HepG2 (cell line): ENCODE results near the gene ARMH3. TPM values are rescaled to one million over a fixed set of nuclear protein-coding genes. Genes with fewer than 3 reads are reported as not detected.

ENCODE experiments used
- ATRX ChIP-seq: sonication (generic); formaldehyde crosslinking; IDR thresholded peaks from 2 replicates; pipeline ENCODE4 v1.4.0; 2020; ENCODE audit warnings: missing genetic modification reagents, borderline replicate concordance
- BHLHE40 ChIP-seq: IDR thresholded peaks from 2 replicates; pipeline ENCODE4 v1.6.1; 2011; ENCODE audit warnings: low read length, improper control_type of control experiment
- DNMT3B ChIP-seq: conservative IDR thresholded peaks from 2 replicates; pipeline ENCODE4 v1.6.1; 2016; ENCODE audit warnings: missing biosample characterization, control low read depth
- ETV6 ChIP-seq: sonication (generic); formaldehyde crosslinking; conservative IDR thresholded peaks from 2 replicates; pipeline ENCODE4 v1.4.0; 2020; ENCODE audit warnings: missing genetic modification reagents
- FOXJ3 ChIP-seq: sonication (generic); formaldehyde crosslinking; IDR thresholded peaks from 2 replicates; pipeline ENCODE4 v1.4.0; 2020; ENCODE audit warnings: missing genetic modification reagents, mild to moderate bottlenecking, borderline replicate concordance
- HNF4A ChIP-seq: sonication (generic); formaldehyde crosslinking; IDR thresholded peaks from 2 replicates; pipeline ENCODE4 v1.4.0; 2020; ENCODE audit warnings: missing genetic modification reagents
- JUNB ChIP-seq: sonication (generic); formaldehyde crosslinking; IDR thresholded peaks from 2 replicates; pipeline ENCODE4 v1.8.0; 2022; ENCODE audit warnings: missing genetic modification reagents, mild to moderate bottlenecking, borderline replicate concordance
- MAFF ChIP-seq: IDR thresholded peaks from 2 replicates; pipeline ENCODE4 v1.6.1; 2011; ENCODE audit warnings: low read depth, low read length, improper control_type of control experiment
- NFE2L2 ChIP-seq: fragments of 150-350 bp; IDR thresholded peaks from 2 replicates; pipeline ENCODE4 v1.6.1; 2014; ENCODE audit warnings: low read length
- ZFY ChIP-seq: sonication (generic); formaldehyde crosslinking; IDR thresholded peaks from 2 replicates; pipeline ENCODE4 v1.4.0; 2020; ENCODE audit warnings: missing genetic modification reagents
- ZNF292 ChIP-seq: sonication (generic); formaldehyde crosslinking; IDR thresholded peaks from 2 replicates; pipeline ENCODE4 v1.8.1; 2022; ENCODE audit warnings: mild to moderate bottlenecking, low read depth, missing genetic modification reagents, borderline replicate concordance
- ZNF460 ChIP-seq: sonication (generic); formaldehyde crosslinking; IDR thresholded peaks from 2 replicates; pipeline ENCODE4 v1.5.1; 2020; ENCODE audit warnings: missing genetic modification reagents, mild to moderate bottlenecking, borderline replicate concordance
- ZNF672 ChIP-seq: sonication (generic); formaldehyde crosslinking; IDR thresholded peaks from 2 replicates; pipeline ENCODE4 v1.8.1; 2022; ENCODE audit warnings: missing genetic modification reagents
- ZNF772 ChIP-seq: sonication (generic); formaldehyde crosslinking; IDR thresholded peaks from 2 replicates; pipeline ENCODE4 v1.5.0; 2020; ENCODE audit warnings: mild to moderate bottlenecking, missing genetic modification reagents
- ZNF879 ChIP-seq: sonication (generic); formaldehyde crosslinking; IDR thresholded peaks from 2 replicates; pipeline ENCODE4 v1.8.1; 2023; ENCODE audit warnings: missing genetic modification reagents
- polyA plus RNA-seq, 8 experiments: library from polyadenylated mRNA; depleted of rRNA in 3 of 8; stranded (reverse) in 7 of 8; unstranded in 1 of 8; fragments of >200 nt; fragmentation: Illumina TruSeq in 4 of 8; extraction: Trizol in 4 of 8; gene quantifications; 2 replicates each; pipeline versions ENCODE4 v1.2.1 to v1.2.3, GENCODE V29; 2011 to 2016; ENCODE audit warnings: low read depth in 4 of 8, missing spikeins in 1 of 8, mixed read lengths in 1 of 8; ENCODE audit not compliant: insufficient read depth in 1 of 8
- total RNA-seq, 5 experiments: library from RNA; depleted of rRNA; stranded (reverse); fragments of >200 nt; fragmentation: Illumina TruSeq; extraction: Trizol; gene quantifications; 2 replicates each; pipeline ENCODE4 v1.2.3, GENCODE V29; 2016; ENCODE audit warnings: low read depth in 1 of 5
- TF ChIP-seq, protein P1 (sequence below): sonication (generic); formaldehyde crosslinking; IDR thresholded peaks from 2 replicates; pipeline ENCODE4 v1.8.0; 2022; ENCODE audit warnings: missing genetic modification reagents, mild to moderate bottlenecking, borderline replicate concordance
- TF ChIP-seq, protein P2 (sequence below): IDR thresholded peaks from 2 replicates; pipeline ENCODE4 v1.6.1; 2012; ENCODE audit warnings: low read depth, low read length, improper control_type of control experiment
- TF ChIP-seq, protein P3 (sequence below): sonication (generic); formaldehyde crosslinking; IDR thresholded peaks from 2 replicates; pipeline ENCODE4 v1.5.1; 2020; ENCODE audit warnings: missing genetic modification reagents, mild to moderate bottlenecking, borderline replicate concordance
- TF ChIP-seq, protein P4 (sequence below): sonication (generic); formaldehyde crosslinking; IDR thresholded peaks from 2 replicates; pipeline ENCODE4 v1.4.0; 2020; ENCODE audit warnings: missing genetic modification reagents
- TF ChIP-seq, protein P5 (sequence below): conservative IDR thresholded peaks from 2 replicates; pipeline ENCODE4 v1.6.1; 2018; ENCODE audit warnings: missing genetic modification reagents

ARMH3 gene
- total and polyA plus RNA-seq, 2 of the 13 experiments (the other 11 are each of a cell fraction or from before 2014, with no cell fraction given) = 8.4 to 16.9 TPM

GRCh38 chr10:102055647-102056419, at the start of gene ARMH3 (continued):
- TF ChIP-seq, protein P1, sequence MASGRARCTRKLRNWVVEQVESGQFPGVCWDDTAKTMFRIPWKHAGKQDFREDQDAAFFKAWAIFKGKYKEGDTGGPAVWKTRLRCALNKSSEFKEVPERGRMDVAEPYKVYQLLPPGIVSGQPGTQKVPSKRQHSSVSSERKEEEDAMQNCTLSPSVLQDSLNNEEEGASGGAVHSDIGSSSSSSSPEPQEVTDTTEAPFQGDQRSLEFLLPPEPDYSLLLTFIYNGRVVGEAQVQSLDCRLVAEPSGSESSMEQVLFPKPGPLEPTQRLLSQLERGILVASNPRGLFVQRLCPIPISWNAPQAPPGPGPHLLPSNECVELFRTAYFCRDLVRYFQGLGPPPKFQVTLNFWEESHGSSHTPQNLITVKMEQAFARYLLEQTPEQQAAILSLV (CRISPR knock-in tag) = peak; percentile 60; the same call in 1 of the 2 replicates
- TF ChIP-seq ZNF292 (CRISPR knock-in tag) (no peak), ATRX (CRISPR knock-in tag) (no peak), ZNF460 (CRISPR knock-in tag) (no peak; the same call in 1 of the 2 replicates), ETV6 (CRISPR knock-in tag) (peak; percentile 57; the same call in 1 of the 2 replicates), JUNB (no peak), FOXJ3 (CRISPR knock-in tag) (no peak), ZFY (CRISPR knock-in tag) (peak; percentile 99), ZNF879 (CRISPR knock-in tag) (peak; percentile 77; the same call in 1 of the 2 replicates), ZNF672 (no peak), BHLHE40 (peak; percentile 73), DNMT3B (CRISPR knock-in tag) (peak; percentile 14; the same call in 1 of the 2 replicates), MAFF (0 out of 2 replicates have a peak, but pooled peaks have one; percentile 4), ZNF772 (CRISPR knock-in tag) (no peak; the same call in 1 of the 2 replicates), NFE2L2 (no peak), HNF4A (CRISPR knock-in tag) (peak; percentile 48)
- TF ChIP-seq, protein P2, sequence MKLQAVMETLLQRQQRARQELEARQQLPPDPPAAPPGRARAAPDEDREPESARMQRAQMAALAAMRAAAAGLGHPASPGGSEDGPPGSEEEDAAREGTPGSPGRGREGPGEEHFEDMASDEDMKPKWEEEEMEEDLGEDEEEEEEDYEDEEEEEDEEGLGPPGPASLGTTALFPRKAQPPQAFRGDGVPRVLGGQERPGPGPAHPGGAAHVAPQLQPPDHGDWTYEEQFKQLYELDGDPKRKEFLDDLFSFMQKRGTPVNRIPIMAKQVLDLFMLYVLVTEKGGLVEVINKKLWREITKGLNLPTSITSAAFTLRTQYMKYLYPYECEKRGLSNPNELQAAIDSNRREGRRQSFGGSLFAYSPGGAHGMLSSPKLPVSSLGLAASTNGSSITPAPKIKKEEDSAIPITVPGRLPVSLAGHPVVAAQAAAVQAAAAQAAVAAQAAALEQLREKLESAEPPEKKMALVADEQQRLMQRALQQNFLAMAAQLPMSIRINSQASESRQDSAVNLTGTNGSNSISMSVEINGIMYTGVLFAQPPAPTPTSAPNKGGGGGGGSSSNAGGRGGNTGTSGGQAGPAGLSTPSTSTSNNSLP = peak; percentile 75; the same call in 1 of the 2 replicates
- TF ChIP-seq, protein P3, sequence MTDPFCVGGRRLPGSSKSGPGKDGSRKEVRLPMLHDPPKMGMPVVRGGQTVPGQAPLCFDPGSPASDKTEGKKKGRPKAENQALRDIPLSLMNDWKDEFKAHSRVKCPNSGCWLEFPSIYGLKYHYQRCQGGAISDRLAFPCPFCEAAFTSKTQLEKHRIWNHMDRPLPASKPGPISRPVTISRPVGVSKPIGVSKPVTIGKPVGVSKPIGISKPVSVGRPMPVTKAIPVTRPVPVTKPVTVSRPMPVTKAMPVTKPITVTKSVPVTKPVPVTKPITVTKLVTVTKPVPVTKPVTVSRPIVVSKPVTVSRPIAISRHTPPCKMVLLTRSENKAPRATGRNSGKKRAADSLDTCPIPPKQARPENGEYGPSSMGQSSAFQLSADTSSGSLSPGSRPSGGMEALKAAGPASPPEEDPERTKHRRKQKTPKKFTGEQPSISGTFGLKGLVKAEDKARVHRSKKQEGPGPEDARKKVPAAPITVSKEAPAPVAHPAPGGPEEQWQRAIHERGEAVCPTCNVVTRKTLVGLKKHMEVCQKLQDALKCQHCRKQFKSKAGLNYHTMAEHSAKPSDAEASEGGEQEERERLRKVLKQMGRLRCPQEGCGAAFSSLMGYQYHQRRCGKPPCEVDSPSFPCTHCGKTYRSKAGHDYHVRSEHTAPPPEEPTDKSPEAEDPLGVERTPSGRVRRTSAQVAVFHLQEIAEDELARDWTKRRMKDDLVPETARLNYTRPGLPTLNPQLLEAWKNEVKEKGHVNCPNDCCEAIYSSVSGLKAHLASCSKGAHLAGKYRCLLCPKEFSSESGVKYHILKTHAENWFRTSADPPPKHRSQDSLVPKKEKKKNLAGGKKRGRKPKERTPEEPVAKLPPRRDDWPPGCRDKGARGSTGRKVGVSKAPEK (CRISPR knock-in tag) = no peak
- TF ChIP-seq, protein P4, sequence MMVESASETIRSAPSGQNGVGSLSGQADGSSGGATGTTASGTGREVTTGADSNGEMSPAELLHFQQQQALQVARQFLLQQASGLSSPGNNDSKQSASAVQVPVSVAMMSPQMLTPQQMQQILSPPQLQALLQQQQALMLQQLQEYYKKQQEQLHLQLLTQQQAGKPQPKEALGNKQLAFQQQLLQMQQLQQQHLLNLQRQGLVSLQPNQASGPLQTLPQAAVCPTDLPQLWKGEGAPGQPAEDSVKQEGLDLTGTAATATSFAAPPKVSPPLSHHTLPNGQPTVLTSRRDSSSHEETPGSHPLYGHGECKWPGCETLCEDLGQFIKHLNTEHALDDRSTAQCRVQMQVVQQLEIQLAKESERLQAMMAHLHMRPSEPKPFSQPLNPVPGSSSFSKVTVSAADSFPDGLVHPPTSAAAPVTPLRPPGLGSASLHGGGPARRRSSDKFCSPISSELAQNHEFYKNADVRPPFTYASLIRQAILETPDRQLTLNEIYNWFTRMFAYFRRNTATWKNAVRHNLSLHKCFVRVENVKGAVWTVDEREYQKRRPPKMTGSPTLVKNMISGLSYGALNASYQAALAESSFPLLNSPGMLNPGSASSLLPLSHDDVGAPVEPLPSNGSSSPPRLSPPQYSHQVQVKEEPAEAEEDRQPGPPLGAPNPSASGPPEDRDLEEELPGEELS (CRISPR knock-in tag) = no peak; the same call in 1 of the 2 replicates
- TF ChIP-seq, protein P5, sequence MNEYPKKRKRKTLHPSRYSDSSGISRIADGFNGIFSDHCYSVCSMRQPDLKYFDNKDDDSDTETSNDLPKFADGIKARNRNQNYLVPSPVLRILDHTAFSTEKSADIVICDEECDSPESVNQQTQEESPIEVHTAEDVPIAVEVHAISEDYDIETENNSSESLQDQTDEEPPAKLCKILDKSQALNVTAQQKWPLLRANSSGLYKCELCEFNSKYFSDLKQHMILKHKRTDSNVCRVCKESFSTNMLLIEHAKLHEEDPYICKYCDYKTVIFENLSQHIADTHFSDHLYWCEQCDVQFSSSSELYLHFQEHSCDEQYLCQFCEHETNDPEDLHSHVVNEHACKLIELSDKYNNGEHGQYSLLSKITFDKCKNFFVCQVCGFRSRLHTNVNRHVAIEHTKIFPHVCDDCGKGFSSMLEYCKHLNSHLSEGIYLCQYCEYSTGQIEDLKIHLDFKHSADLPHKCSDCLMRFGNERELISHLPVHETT (CRISPR knock-in tag) = peak; percentile 97
